Measurements from ENCODE around the gene FN3K.

FN3K gene

GRCh38 chr17:82799591-82799990, 64.2 kb downstream of the FN3K start:
- Histone ChIP-seq H3K4me3 (ENCODE audit: insufficient read depth, low read length, poor library complexity, severe bottlenecking) (no peak overlapping the region), H2AFZ (ENCODE audit: low read depth, low read length, severe bottlenecking) (no peak overlapping the region), H3K79me2 (ENCODE audit: insufficient read depth, low read length) (peaks cover 8% of the 10 kb centered on the region; the same call in 1 of the 2 replicates), H3K27me3 (ENCODE audit: low read length) (no peaks in the 10 kb centered on the region), H3K9me3 (ENCODE audit: insufficient read depth, low read length) (no peaks in the 10 kb centered on the region), H4K20me1 (ENCODE audit: low read depth, low read length) (no peaks in the 10 kb centered on the region), H3K36me3 (ENCODE audit: low read length) (no peaks in the 10 kb centered on the region), H3K4me2 (ENCODE audit: low read depth, low read length, poor library complexity, severe bottlenecking) (no peak overlapping the region), H3K9me2 (replicated peaks; ENCODE audit: insufficient read depth, low read length) (no peaks in the 10 kb centered on the region), H3K9ac (ENCODE audit: low read length) (no peak overlapping the region), H3F3A (ENCODE audit: insufficient read depth) (no peaks in the 10 kb centered on the region), H3K27ac (ENCODE audit: low read depth, low read length) (no peak overlapping the region)
- TF ChIP-seq CTCF (IDR thresholded peaks at IDR 0.05; ENCODE audit: insufficient read depth, low read length, poor library complexity, severe bottlenecking) (no peak), EZH2phosphoT487 (conservative IDR thresholded peaks at IDR 0.05; ENCODE audit: low read length) (no peak)
